ENCODE data around the gene GAPVD1. TPM values are rescaled to one million over a fixed set of nuclear protein-coding genes. Genes with fewer than 3 reads are reported as not detected.
"Not testable (repeated sequence)": the region's sequence is repeated elsewhere in the genome, so short reads cannot be mapped to it uniquely, and the experiment has no call there.

Gene GAPVD1
- total RNA-seq, 4 donors from 2014 or later, result 56.8 to 66.6 (median 63.9) TPM

- Histone ChIP-seq H3K4me3 (no peak overlapping the region), H3K36me3 (peaks cover 0 to 96% (median 14%) of the 10 kb centered on the region in 3 donors), H3K4me1 (peaks cover 0 to 43% (median 28%) of the 10 kb centered on the region in 4 donors), H3K27me3 (no peaks in the 10 kb centered on the region), H3K9me3 (no peaks in the 10 kb centered on the region), H3K27ac (no peak overlapping the region)
- DNase-seq (ENCODE audit: low spot score in 2 of 2), result no peak
- no peak for TF ChIP-seq POLR2A (IDR thresholded peaks at IDR 0.05)
- no peak for TF ChIP-seq EP300 (IDR thresholded peaks at IDR 0.05)
- no peak for TF ChIP-seq CTCF (IDR thresholded peaks at IDR 0.05)
- 48 to 54% methylated on average over 3 of the region's 3 CpGs for WGBS, 2 donors
These were observed 27.9 kb upstream of the GAPVD1 start for GRCh38 chr9:125233678-125234077.

GRCh38 chr9:125234099-125234498 is 27.5 kb upstream of the GAPVD1 start:
- H3K4me1 ChIP-seq, result peaks cover 0 to 47% (median 32%) of the 10 kb centered on the region in 4 donors
- H3K4me3 ChIP-seq; H3K27ac ChIP-seq; DNase-seq (ENCODE audit: low spot score in 2 of 2); H3K9me3 ChIP-seq; H3K27me3 ChIP-seq: not testable (repeated sequence)
- peaks cover 0 to 96% (median 18%) of the 10 kb centered on the region in 3 donors for H3K36me3 ChIP-seq
- 90 to 95% methylated on average over 8 of the region's 8 CpGs for WGBS, 2 donors

GRCh38 chr9:125235804-125236519 is 25.7 kb upstream of the GAPVD1 start:
- TF ChIP-seq POLR2A (IDR thresholded peaks at IDR 0.05) (no peak), EP300 (IDR thresholded peaks at IDR 0.05) (no peak), CTCF (IDR thresholded peaks at IDR 0.05) (no peak)
- Histone ChIP-seq H3K4me3 (no peak overlapping the region), H3K27me3 (no peaks in the 10 kb centered on the region), H3K9me3 (no peaks in the 10 kb centered on the region), H3K36me3 (peaks cover 0 to 83% (median 18%) of the 10 kb centered on the region in 3 donors), H3K27ac (peak overlapping the region in 1 of 4 donors; percentile 25), H3K4me1 (peaks cover 0 to 58% (median 41%) of the 10 kb centered on the region in 4 donors)
- DNase-seq (ENCODE audit: low spot score in 2 of 2), result no peak
- 38 to 48% methylated on average over 5 of the region's 5 CpGs for WGBS, 2 donors

GRCh38 chr9:125236520-125237159 is 25.0 kb upstream of the GAPVD1 start:
- H3K27ac ChIP-seq; H3K27me3 ChIP-seq; H3K4me3 ChIP-seq; DNase-seq (ENCODE audit: low spot score in 2 of 2); H3K9me3 ChIP-seq: not testable (repeated sequence)
- WGBS, 2 donors, result 77 to 80% methylated on average over 5 of the region's 5 CpGs
- H3K4me1 ChIP-seq, result peaks cover 0 to 58% (median 41%) of the 10 kb centered on the region in 4 donors
- peaks cover 0 to 76% (median 18%) of the 10 kb centered on the region in 3 donors for H3K36me3 ChIP-seq

- TF ChIP-seq POLR2A (IDR thresholded peaks at IDR 0.05), result no peak
- Histone ChIP-seq H3K27me3 (no peaks in the 10 kb centered on the region), H3K9me3 (no peaks in the 10 kb centered on the region), H3K27ac (no peak overlapping the region), H3K4me1 (peaks cover 0 to 65% (median 44%) of the 10 kb centered on the region in 4 donors), H3K4me3 (peak overlapping the region in 1 of 4 donors; percentile 92), H3K36me3 (peaks cover 0 to 61% (median 18%) of the 10 kb centered on the region in 3 donors)
- 84 to 88% methylated on average over 7 of the region's 7 CpGs for WGBS, 2 donors
- no peak for DNase-seq (ENCODE audit: low spot score in 2 of 2)
These were observed 23.3 kb upstream of the GAPVD1 start for GRCh38 chr9:125238127-125238914.

GRCh38 chr9:125238915-125239446 is 22.6 kb upstream of the GAPVD1 start:
- TF ChIP-seq POLR2A (IDR thresholded peaks at IDR 0.05) (no peak), CTCF (IDR thresholded peaks at IDR 0.05) (no peak), EP300 (IDR thresholded peaks at IDR 0.05) (no peak)
- 80 to 83% methylated on average over 14 of the region's 14 CpGs for WGBS, 2 donors
- H3K36me3 ChIP-seq, result peaks cover 0 to 54% (median 18%) of the 10 kb centered on the region in 3 donors
- no peak for DNase-seq (ENCODE audit: low spot score in 2 of 2)
- H3K27me3 ChIP-seq, result no peaks in the 10 kb centered on the region
- peaks cover 0 to 65% (median 44%) of the 10 kb centered on the region in 4 donors for H3K4me1 ChIP-seq
- H3K4me3 ChIP-seq, result peak overlapping the region in 2 of 4 donors; percentile 92 to 93
- H3K9me3 ChIP-seq, result no peaks in the 10 kb centered on the region
- peak overlapping the region in 1 of 4 donors; percentile 93 for H3K27ac ChIP-seq
